HG02642 (cell line): ENCODE measurements around the gene NUP107.

ENCODE experiments used
- ATAC-seq: cut with Tn5 transposase; IDR thresholded peaks from one replicate; pipeline ENCODE4 v1.9.1; 2021; ENCODE audit warnings: mild to moderate bottlenecking; ENCODE audit not compliant: unreplicated experiment, poor library complexity

The NUP107 gene

GRCh38 chr12:68793975-68794652, 107.3 kb downstream of the NUP107 start:
- ATAC-seq: no peak

DNA sequence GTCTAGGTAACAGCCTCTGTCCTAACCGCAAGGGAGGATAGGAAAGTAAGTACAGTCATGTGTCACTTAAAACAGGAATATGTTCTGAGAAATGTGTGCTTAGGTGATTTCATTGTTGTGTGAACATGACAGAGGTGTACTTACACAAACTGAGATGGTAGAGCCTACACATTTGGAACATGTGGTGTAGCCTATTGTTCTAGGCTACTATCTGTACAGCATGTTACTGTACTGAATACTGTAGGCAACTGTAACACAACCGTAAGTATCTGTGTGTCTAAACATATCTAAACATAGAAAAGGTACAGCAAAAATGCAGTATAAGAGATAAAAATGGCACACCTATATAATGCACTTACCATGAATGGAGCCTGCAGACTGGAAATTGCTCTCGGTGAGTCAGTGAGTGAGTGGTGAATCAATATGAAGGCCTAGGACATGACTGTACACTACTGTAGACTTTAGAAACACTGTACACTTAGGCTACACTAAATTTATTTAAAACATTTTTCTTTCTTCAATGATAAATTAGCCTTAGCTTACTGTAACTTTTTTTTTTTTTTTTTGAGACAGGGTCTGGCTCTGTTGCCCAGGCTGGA, 108.0 kb downstream of the NUP107 start:
- ATAC-seq: no peak
